ENCODE results near the gene TSC22D3. TPM values are rescaled to one million over a fixed set of nuclear protein-coding genes. Genes with fewer than 3 reads are reported as not detected.

Gene TSC22D3
- total RNA-seq: 116 and 135 TPM in 2 replicates

GRCh38 chrX:107775734-107776511, at the start of gene TSC22D3:
Gene TSC22D3, minus strand, starts transcription at chrX:107775787. Its CDS starts 368 bp downstream, at chrX:107775419.

GRCh38 chrX:107777536-107777832, 1.9 kb upstream of the TSC22D3 start, which contains the start of gene NCBP2L:
Gene NCBP2L, plus strand, starts transcription at chrX:107777733. Its CDS starts 16,488 bp downstream, at chrX:107794221.

Other genes starting within 250 kb of the TSC22D3 start
- gene PRPS1, start 147.3 kb downstream of the TSC22D3 start, total RNA-seq: 26.2 and 30.1 TPM in 2 replicates
- not detected in 2 replicates for gene NCBP2L, start 1.9 kb upstream of the TSC22D3 start, total RNA-seq
- 11.7 and 13.5 TPM in 2 replicates for gene MID2, start 50.1 kb upstream of the TSC22D3 start, total RNA-seq
- gene TEX13B, start 206.6 kb upstream of the TSC22D3 start, total RNA-seq: not detected in 2 replicates

Data from myometrial cell (primary cell).